ENCODE measurements around the gene CEP112. TPM values are rescaled to one million over a fixed set of nuclear protein-coding genes. Genes with fewer than 3 reads are reported as not detected.

The CEP112 gene
- total and polyA plus RNA-seq, 2 donors (not counting 3 experiments of a cell fraction or from before 2014, with no cell fraction given) = 1.5 to 25.3 TPM

DNA sequence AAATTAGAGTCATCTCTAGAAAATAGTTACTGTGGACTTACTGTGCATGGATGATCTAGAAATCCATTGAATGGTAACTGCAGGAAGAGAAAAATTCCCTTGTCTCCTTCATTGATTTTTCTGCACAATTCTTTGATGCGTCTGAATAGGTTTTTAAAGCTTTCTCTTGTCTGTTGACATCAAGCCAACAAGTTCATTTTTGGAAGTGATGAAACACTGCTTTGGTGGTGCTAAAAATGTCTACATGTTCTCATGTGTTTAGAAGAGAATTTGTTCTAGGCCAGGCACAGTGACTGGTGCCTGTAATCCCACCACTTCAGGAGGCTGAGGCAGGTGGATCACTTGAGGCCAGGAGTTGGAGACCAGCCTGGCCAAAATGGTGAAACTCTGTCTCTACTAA, 573.4 kb downstream of the CEP112 start:
- dilution Hi-C loops (cut with MboI; ENCODE audit: extremely low pct_ligation_motif_present, low sequenced_read_pairs) = no loop called here
- CTCF ChIA-PET = interaction anchor here (0.9 to 1.7 kb wide), 2 partner anchors 10 to 14 kb away, joined by 3 to 5 read pairs; no protein-coding TSS in a partner anchor
- BruUV-seq (replicated peaks) = no TSS peak

More for the DNA sequence above, 573.4 kb downstream of the CEP112 start:
- Histone ChIP-seq H3K4me2 (ENCODE audit: insufficient read depth, low read length) (no peak overlapping the region), H3K9ac (replicated peaks; ENCODE audit: extremely low read depth, insufficient read depth, low read length) (no peak overlapping the region), H3K4me3 (replicated peaks in 1 of 3; ENCODE audit: insufficient read depth in 1 of 3, low read depth in 1 of 3, low read length in 3 of 3) (no peak overlapping the region), H3K4me1 (ENCODE audit: control insufficient read depth, extremely low read depth, insufficient read depth, low read length) (no peaks in the 10 kb centered on the region), H3K9me3 (replicated peaks; ENCODE audit: control insufficient read depth, insufficient read depth, low read length) (no peaks in the 10 kb centered on the region), H3K27ac (ENCODE audit: insufficient read depth, low read depth, low read length) (no peak overlapping the region), H4K20me1 (replicated peaks; ENCODE audit: control insufficient read depth, extremely low read depth, insufficient read depth, low read length) (no peaks in the 10 kb centered on the region), H3K9me1 (replicated peaks; ENCODE audit: control insufficient read depth, extremely low read depth, insufficient read depth, low read length) (no peaks in the 10 kb centered on the region), H3K36me3 (ENCODE audit: control insufficient read depth in 2 of 2, extremely low read depth in 1 of 2, insufficient read depth in 2 of 2, low read length in 2 of 2) (no peaks in the 10 kb centered on the region), H2AFZ (ENCODE audit: low read depth, low read length) (no peak overlapping the region), H3K79me2 (ENCODE audit: control insufficient read depth, insufficient read depth, low read length) (no peaks in the 10 kb centered on the region), H3K27me3 (ENCODE audit: control insufficient read depth in 2 of 2, insufficient read depth in 2 of 2, low read length in 2 of 2) (no peaks in the 10 kb centered on the region)
- POLR2A ChIA-PET = no interaction called here
- TF ChIP-seq GATA2 (IDR thresholded peaks at IDR 0.05; ENCODE audit: insufficient read depth, insufficient read length, low read depth, low read length) = no peak
- TF ChIP-seq MYC (IDR thresholded peaks at IDR 0.05; ENCODE audit: low read depth, low read length) = no peak
- TF ChIP-seq, protein P1, sequence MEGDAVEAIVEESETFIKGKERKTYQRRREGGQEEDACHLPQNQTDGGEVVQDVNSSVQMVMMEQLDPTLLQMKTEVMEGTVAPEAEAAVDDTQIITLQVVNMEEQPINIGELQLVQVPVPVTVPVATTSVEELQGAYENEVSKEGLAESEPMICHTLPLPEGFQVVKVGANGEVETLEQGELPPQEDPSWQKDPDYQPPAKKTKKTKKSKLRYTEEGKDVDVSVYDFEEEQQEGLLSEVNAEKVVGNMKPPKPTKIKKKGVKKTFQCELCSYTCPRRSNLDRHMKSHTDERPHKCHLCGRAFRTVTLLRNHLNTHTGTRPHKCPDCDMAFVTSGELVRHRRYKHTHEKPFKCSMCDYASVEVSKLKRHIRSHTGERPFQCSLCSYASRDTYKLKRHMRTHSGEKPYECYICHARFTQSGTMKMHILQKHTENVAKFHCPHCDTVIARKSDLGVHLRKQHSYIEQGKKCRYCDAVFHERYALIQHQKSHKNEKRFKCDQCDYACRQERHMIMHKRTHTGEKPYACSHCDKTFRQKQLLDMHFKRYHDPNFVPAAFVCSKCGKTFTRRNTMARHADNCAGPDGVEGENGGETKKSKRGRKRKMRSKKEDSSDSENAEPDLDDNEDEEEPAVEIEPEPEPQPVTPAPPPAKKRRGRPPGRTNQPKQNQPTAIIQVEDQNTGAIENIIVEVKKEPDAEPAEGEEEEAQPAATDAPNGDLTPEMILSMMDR (IDR thresholded peaks at IDR 0.05; ENCODE audit: extremely low read depth in 1 of 2, insufficient read depth in 1 of 2, low read depth in 1 of 2, low read length in 2 of 2) = no peak
- TF ChIP-seq EZH2 (IDR thresholded peaks at IDR 0.05; ENCODE audit: borderline replicate concordance, low read depth, low read length, severe bottlenecking) = no peak
- TF ChIP-seq, protein P2, sequence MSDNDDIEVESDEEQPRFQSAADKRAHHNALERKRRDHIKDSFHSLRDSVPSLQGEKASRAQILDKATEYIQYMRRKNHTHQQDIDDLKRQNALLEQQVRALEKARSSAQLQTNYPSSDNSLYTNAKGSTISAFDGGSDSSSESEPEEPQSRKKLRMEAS (IDR thresholded peaks at IDR 0.05; ENCODE audit: insufficient read depth, insufficient read length) = no peak
- TF ChIP-seq POLR2AphosphoS5 (IDR thresholded peaks at IDR 0.05; ENCODE audit: insufficient read depth, low read depth, low read length) = no peak
- TF ChIP-seq FOS (IDR thresholded peaks at IDR 0.05; ENCODE audit: borderline replicate concordance, insufficient read depth, low read length) = no peak
- TF ChIP-seq POLR2A (IDR thresholded peaks at IDR 0.05; ENCODE audit: low read depth, low read length) = no peak
- no peak for TF ChIP-seq JUN (IDR thresholded peaks at IDR 0.05; ENCODE audit: borderline replicate concordance, insufficient read depth, insufficient read length, low read depth)
- no peak for DNase-seq (ENCODE audit: low read depth, low spot score)
- intact Hi-C loops (cut with micrococcal nuclease) = no loop called here
- no peak for FAIRE-seq

Data from endothelial cell of umbilical vein (primary cell).